Activated naive CD4-positive, alpha-beta T cell treated with anti-CD3 and anti-CD28 coated beads, Interleukin-2, amount 50 U/mL, for 16 hours (primary cell): Measurements from ENCODE around the gene GLB1L.

ENCODE experiments used
- DNase-seq: peaks from one replicate; pipeline ENCODE4 v3.0.0-alpha.2; 2020

The GLB1L gene

GRCh38 chr2:219252570-219252899 is 7.3 kb upstream of the GLB1L start:
- DNase-seq: peak; percentile 48

DNA sequence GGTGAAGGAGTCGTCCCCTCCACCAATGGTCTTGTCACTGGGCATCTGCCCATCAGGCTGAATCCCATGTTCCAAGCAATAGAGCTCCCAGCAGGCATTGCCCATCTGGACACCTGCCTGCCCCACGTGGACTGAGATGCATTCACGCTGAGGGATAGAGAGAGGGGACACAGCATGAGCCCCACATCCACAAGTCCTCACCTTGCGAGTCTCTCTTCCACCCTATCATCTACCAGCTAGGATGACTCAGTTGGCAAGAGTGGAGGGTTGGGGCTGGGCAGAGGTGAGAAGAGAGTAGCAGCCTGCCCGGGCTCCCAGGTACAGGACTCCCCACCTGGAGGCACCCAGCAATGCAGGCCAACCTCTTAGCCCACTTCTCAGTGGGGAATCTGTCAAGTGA is 6.8 kb upstream of the GLB1L start:
- peak; percentile 40 for DNase-seq

GRCh38 chr2:219251656-219252055 is 6.4 kb upstream of the GLB1L start:
- DNase-seq: no peak

GRCh38 chr2:219250049-219250781 is 5.0 kb upstream of the GLB1L start:
- no peak for DNase-seq

DNA sequence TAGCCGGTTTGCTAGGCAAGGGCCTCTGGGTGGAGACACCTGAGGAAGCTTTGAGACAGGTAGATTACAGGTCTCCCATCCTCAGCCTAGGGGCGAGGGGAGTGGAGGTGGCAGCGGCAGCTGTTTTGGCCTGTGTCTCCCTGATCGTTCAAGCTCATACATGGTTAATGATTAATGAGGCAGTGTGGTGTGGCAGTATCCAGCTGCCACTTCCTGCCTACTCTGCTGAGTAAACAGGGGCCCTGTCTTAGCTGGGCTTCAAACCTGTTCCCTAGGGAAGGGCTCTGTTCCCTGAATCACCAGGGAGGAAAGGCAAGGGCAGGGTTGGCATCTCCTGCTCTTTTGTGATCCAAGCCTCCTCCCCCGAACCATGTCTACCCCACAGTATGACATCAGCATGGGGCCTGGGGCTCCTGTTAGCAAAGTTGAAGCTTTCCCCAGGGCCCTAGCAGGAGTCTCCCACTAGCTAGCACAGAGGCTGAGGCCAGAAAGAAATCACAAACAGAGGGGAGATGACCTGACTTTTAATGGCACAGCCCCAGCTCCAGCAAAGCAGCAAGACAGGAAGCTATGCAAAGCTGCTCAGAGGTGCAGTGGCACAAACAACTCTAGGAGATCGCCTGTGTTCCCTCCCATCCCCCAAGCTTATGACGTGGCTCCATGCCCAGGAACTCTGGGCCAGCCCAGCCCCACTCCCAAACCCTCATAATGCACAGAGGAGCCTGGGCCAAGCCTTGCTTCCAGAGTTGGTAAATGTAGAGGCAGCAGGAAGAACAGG is 4.1 kb upstream of the GLB1L start:
- no peak for DNase-seq

DNA sequence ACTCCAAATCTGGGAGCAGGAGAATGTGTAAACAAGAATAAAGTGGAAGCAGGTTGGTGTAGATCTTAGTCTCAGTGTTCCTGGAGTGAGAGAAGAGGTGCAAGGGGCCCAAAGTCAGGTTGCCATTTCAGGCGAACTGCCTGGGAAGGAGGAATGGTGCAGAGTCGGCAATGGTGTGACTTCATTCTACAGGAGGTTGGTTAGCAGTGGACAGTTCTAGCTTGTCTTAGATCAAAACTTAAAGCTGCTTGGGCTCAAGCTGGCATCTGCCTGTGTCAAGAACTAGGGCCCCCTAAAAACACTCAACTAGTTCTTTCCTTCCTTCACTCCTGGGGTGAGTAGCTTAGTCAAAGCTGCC is 3.6 kb upstream of the GLB1L start:
- no peak for DNase-seq

DNA sequence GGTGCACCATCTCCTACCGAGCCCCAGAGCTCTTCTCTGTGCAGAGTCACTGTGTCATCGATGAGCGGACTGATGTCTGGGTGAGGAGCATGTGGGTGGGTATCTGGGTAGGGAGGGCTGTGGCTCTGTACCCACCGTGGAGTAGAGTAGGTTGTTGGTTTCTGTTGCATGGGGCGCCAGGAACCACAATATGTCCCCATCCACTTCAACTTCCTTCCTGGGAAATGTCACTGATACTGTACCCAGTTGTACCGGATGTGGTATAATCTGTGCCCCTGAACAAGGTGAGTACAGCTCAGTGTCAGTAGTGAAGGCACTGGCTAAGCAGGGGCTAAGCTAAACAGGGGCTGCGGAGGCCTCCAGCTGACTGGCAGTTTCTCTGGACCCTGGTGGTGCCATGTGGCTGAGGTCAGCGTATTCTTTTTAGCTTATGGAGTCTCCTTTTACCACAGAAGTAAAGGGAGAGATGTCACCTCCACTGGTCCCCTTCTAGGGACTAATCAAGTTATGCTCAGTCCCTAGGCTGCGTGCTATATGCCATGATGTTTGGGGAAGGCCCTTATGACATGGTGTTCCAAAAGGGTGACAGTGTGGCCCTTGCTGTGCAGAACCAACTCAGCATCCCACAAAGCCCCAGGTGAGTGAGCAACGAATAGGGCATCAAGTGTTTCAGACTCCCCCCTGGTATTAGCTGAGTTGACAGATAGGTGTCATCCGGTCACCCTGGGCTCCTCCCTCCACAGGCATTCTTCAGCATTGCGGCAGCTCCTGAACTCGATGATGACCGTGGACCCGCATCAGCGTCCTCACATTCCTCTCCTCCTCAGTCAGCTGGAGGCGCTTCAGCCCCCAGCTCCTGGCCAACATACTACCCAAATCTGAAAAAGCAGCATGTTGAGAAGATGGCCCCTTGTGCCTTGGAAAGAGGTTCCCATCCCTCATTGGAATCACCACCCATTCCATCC is 2.7 kb upstream of the GLB1L start:
- peak; percentile 56 for DNase-seq

- DNase-seq: no peak
Measured at GRCh38 chr2:219246559-219246958, 1.3 kb upstream of the GLB1L start.

GRCh38 chr2:219245899-219246230 is 621 bp upstream of the GLB1L start:
- DNase-seq: no peak

DNA sequence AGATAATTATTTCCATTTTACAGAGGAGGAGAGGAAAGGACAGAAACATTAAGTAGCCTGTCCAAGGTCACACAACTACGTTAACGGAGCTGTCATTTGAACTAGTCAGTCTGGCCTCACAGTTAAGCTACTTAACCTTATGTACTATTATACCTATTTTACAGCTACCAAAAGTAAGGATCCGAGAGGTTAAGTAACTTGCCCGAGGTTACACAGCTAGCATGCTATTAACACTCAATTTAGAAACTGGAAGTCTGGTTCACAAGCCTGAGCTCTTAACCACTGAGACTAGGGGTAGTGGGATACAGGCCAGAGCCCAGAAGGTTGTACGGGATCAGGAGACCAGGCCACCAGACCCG is 476 bp downstream of the GLB1L start:
- no peak for DNase-seq

DNA sequence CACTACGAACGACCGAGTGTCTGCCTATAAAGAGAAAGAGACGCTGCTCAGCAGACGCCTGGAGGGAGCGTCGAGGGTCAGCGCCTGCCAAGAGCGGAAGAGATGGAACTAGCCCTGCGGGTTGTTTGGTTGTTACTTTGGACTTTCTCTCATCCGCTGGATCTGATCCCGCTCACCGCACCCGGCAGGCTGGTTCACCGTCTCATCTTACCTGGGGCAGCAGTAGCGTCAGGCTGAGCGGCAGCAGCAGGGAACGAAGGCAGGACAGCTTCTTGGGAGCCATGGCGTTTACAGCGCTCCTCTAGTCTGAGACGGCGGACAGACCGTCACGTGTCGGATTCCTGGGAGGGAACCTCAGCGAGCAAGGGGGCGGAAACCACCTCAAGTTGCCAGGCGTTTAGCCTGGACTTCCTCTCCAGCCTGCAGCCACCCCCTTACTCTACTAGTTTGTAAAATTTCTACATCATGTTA is 1.9 kb downstream of the GLB1L start:
- DNase-seq: no peak

- DNase-seq: no peak
Measured at GRCh38 chr2:219234331-219234730, 10.9 kb downstream of the GLB1L start.

DNA sequence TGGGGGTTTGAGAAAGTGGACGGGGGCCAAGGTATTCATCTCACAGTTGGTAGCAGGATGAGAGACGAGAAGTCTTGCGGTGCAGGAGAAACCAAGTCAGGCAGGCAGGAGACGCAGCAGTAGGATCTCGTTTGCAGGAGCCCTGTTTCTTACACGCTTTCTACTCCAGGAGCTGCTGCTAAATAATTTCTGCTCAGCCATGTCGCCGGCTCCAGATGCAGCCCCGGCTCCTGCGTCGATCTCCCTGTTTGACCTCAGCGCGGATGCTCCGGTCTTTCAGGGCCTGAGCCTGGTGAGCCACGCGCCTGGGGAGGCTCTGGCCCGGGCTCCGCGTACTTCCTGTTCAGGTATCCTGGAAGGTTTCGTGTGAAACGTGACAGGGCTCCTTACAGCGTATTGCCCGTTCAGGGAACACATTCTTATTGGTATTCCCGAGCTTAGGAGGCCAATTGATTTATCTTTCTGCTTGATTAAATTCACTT is 15.1 kb downstream of the GLB1L start:
- DNase-seq: peak; percentile 46

GRCh38 chr2:219229305-219230058 is 15.8 kb downstream of the GLB1L start, which contains the start of the genes ANKZF1 and ATG9A:
ANKZF1 (plus strand) TSS chr2:219229806; CDS start chr2:219230258, 452 bp downstream.
ATG9A (minus strand) TSS chr2:219229636; CDS start chr2:219228024, 1,612 bp downstream.
- peak; percentile 99 for DNase-seq

GRCh38 chr2:219228911-219229304 is 16.3 kb downstream of the GLB1L start:
- DNase-seq: no peak

- DNase-seq: no peak
Measured at GRCh38 chr2:219228041-219228910, 17.0 kb downstream of the GLB1L start.

- no peak for DNase-seq
Measured at GRCh38 chr2:219225350-219225749, 19.9 kb downstream of the GLB1L start.

DNA sequence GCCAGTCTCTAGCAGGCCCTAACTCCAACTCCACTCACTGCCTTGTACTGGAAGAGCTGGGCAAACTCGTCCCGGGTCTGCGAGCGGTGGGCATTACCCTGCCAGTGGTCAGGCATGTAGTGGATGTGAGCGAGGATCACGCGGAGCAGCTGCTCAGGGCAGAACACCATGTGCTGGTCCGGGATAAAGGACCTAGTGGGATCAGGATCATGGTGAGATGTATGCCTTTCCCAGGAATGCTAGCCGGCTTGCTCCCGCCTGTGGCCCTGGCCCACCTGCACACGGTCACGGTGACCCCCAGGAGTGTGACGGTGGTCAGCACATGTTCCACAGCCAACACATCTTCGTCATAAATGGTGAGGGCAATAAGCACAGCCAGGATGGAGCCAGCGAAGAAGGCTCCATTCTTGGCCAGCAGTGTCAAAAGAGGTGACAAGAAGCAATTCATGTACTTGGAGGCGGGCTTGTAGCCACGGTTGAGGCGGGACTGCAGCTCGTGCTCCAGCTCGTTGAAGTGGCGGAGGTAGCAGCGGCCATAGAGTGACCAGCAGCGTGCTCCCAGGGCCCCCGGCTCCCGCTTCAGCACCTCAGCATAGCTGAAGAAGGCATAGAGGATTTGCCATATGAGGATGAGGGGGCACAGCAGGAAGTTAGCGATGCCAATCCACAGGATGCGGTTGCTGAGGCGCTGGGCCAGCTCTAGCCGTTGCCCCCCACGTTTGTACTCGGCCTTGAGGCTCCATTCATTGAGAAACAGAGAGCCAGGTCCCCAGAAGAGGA is 21.2 kb downstream of the GLB1L start:
- no peak for DNase-seq

DNA sequence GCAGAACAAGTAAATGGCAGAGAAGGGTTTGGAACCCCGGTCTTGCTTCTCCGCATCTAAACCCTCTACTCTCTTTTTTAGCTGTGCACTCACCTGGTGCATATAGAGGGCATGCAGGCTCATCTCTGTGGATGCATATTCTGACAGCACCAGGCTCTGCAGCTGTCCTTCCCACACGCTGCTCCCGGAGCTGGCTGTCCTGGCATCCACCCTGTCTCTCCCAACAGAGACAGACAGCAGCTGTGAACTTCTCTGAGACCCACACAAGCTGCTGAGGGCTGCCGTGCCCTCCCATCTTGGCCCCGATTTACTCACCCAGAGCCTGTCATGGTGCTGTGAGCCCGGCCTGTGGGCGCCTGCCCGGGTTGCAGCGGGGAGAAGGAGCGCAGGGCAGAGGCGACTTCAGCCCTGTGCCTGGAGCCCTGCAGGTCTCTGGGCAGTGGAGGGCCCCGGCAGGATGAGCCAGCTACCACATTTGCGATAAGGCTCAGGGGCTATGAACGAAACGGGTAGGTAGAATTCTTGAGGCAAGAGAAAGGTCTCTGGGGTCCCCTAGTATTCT is 23.2 kb downstream of the GLB1L start:
- DNase-seq: no peak
